ENCODE data around the gene EIF2AK3.

- TF ChIP-seq, protein P1, sequence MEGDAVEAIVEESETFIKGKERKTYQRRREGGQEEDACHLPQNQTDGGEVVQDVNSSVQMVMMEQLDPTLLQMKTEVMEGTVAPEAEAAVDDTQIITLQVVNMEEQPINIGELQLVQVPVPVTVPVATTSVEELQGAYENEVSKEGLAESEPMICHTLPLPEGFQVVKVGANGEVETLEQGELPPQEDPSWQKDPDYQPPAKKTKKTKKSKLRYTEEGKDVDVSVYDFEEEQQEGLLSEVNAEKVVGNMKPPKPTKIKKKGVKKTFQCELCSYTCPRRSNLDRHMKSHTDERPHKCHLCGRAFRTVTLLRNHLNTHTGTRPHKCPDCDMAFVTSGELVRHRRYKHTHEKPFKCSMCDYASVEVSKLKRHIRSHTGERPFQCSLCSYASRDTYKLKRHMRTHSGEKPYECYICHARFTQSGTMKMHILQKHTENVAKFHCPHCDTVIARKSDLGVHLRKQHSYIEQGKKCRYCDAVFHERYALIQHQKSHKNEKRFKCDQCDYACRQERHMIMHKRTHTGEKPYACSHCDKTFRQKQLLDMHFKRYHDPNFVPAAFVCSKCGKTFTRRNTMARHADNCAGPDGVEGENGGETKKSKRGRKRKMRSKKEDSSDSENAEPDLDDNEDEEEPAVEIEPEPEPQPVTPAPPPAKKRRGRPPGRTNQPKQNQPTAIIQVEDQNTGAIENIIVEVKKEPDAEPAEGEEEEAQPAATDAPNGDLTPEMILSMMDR (IDR thresholded peaks at IDR 0.05) = no peak
- TF ChIP-seq POLR2AphosphoS5 (IDR thresholded peaks at IDR 0.05) (no peak), POLR2A (IDR thresholded peaks at IDR 0.05; ENCODE audit: low read depth) (no peak)
Measured at GRCh38 chr2:88613921-88614320, 13.3 kb downstream of the EIF2AK3 start.
